Measurements from ENCODE around the gene ATP5F1E.
"Not testable (repeated sequence)": the region's sequence is repeated elsewhere in the genome, so short reads cannot be mapped to it uniquely, and the experiment has no call there.

The ATP5F1E gene

DNA sequence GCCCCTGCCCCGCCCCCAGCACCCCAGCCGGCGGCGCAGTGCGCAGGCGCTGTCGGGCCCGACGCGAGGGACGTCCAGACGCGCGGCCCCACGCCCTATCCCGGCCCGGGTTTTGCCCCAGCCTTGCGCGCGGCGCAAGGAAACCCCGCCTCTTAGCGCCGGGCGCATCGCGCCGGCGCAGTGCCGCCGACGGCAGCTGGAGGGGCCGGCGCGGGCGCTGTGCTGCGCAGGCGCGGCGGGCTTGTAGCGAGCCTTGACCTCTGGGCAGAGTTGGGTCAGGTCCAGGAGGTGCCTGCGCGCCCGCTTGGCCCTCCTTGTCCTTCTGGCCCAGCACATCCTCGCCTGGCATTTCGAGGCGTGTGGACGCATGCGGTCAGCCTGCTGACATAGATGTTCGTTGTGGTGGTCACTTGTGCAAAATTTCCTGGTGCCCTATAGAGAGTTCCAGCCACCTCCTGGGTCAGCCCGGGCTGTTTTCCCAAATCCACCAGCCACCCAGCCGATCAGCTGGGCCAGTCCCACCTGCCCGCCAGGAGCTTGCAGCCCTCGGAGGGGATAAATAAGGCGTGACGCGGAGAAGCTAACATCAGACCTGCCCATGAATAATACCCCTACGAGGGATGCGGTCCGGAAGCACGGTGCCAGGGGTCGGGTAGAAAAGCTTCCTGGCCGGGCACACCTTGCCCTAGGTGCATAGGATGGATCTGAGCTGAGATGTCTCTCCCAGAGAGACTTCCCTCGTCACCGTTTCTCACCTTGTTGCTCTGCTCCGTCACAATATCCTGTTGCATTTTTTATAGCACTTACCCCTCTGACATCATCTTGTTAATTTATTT, 10.9 kb upstream of the ATP5F1E start:
- DNase-seq: peak; percentile 88 to 91

- DNase-seq: no peak
Observed at GRCh38 chr20:59042151-59042795, 10.1 kb upstream of the ATP5F1E start, which contains the start of gene PRELID3B. Gene PRELID3B (minus strand): TSS chr20:59042786. CDS start chr20:59042730, 56 bp downstream.

DNA sequence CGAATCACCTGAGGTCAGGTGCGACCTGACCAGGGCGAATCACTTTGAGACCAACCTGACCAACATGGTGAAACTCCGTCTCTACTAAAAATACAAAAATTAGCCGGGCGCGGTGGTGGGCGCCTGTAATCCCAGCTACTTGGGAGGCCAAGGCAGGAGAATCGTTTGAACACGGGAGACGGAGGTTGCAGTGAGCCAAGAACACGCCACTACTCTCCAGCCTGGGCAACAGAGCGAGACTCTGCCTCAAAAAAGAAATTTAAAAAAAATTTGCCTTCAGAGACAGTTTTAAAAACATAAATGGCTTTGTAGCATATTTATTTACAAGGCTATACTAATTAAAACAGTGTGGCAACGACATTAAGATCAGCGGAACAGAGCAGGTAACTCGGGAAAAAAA, 9.4 kb upstream of the ATP5F1E start:
- DNase-seq: not testable (repeated sequence)

GRCh38 chr20:59040667-59041066, 8.5 kb upstream of the ATP5F1E start:
- DNase-seq: no peak

- no peak for DNase-seq
Observed at GRCh38 chr20:59039233-59039632, 7.1 kb upstream of the ATP5F1E start.

- DNase-seq: no peak
Observed at GRCh38 chr20:59037386-59037785, 5.3 kb upstream of the ATP5F1E start.

DNA sequence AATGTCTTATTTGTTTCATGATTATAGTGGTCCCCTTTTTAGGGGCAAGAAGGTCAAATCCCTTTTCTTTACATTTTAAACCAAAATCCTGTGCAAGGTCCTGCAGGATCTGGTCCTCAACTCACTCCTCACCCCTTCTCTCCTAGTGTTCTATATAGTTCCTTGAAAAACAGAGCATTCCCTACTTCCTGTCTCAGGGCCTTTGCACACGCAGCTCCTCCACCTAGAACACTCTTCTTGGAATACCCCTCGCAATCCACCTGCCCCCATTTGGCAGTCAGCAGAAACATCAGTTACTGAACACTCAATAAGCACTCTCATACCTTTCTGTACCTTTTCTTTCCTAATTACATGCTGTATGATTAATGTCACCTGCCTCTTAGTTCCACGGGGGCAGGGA, 3.2 kb upstream of the ATP5F1E start:
- DNase-seq: no peak

- DNase-seq: no peak
Observed at GRCh38 chr20:59033616-59034165, 1.6 kb upstream of the ATP5F1E start.

GRCh38 chr20:59033093-59033492, 958 bp upstream of the ATP5F1E start:
- DNase-seq: no peak

- no peak for DNase-seq
Observed at GRCh38 chr20:59032713-59033059, 551 bp upstream of the ATP5F1E start.

DNA sequence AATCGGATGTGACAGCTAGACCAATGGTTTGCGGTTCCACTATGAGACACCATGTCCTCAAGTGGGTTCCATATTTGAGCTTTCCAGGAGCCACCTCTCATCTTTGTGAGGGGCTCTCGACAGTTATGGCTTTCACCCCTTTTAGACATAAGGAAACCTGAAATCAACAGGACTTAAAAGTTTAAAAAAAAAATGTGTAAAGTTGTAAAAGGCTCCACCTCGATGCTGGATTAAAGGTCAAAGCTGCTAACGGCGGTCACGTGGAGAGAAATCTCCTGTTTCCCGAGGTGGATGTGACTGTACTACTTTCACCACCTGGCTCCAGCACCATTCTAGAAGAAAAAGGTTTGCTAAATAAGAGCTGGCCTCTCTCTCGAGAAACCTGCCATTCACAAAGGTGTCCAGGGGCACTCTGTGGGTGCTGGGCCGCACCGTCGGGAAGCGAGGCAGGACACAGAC, 542 bp downstream of the ATP5F1E start:
- no peak for DNase-seq

DNA sequence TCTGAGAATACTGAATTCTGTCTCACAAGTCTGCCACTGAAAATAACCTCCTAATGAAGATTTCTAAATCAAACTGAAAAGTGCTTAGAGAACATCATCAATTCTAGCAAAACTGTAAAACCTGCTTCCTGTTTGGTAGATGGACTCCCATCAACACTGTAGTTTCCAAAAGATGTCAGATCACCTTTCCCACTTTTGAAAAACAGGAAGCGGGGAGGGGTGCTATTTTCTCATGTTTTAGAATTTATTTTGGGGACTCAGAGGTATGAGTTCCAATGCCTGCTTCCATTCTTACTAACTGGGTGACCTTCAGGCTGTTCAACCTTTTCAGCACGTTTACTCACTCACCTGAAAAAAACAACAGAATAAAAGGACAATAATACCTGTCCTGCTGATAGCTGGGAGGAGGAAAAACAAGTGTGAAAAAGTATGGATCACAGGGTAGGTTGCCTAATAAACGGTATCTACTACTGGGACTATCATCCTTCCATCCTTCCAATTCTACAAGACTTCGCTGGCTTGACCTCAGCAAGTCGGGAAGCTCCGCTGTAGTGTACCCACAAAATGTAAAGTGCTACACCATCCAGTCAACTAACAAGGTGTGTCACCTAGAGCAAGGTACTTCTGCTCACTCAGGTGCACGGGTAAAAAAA, 1.1 kb downstream of the ATP5F1E start:
- DNase-seq: no peak

GRCh38 chr20:59028812-59029211, 3.3 kb downstream of the ATP5F1E start:
- no peak for DNase-seq

DNA sequence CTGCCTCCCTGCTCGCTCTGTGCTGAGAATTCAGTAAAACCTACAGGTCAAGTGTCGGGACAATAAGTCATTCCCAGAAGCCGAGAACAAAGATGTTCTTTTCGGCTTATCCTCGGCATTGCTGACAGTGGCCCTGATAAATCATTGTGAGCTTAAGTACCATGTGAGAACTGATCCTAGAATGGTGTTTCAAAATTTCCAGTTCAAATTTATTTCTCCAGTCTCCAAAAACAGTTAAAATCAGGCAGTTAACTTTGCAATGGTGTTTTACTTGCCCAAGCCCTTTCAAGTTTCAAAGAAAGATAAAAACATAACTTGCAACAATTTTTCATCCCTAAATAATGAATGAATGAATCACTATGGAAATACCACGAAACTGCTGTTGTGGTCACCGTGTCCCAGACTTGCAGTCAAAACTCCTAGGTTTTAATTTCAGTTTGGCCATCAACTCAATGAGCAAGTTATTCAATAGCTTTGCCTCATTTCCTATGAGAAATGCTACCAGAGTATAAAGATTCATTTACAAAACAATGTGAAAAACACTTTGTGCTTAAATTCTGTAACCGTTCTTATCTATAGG, 4.3 kb downstream of the ATP5F1E start:
- DNase-seq: no peak

- DNase-seq: no peak
Observed at GRCh38 chr20:59026904-59027740, 5.0 kb downstream of the ATP5F1E start.

DNA sequence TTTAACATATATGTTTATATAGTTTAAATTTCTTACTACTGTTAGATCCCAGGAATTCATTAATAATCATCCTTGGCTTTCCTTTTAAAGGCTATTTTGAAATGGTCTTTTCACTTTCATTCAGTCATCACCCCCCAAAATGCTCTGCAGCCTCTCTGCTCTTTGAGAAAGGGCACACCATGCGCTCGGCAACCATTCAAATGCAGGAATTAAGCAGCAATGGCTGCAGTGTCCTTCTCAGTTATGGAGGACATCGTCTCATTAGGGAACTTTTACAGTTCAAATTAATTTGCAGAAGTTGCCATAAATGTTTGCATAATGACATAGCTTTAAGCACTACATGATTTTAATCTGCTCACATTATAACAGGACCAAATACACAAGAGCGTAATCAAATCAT, 6.6 kb downstream of the ATP5F1E start:
- DNase-seq: no peak

DNA sequence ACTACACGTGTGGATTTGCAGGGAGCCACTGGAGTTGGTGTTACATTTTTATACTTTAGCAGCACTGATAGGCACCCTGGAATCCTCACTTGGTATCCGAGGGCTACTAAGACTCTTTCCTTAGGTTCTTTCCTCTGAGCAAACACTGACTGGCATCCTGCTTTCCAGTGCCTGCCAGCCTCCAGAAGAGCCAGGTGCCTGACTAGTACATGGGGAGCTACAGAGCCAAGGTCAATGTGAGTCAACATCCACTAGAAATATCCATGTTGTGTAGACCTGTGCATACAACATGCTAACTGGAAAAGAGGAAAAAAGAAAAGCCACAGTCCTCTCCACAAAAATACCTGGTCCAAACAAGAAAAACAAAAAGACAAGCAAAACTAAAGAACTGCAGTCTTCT, 7.0 kb downstream of the ATP5F1E start:
- DNase-seq: no peak

DNA sequence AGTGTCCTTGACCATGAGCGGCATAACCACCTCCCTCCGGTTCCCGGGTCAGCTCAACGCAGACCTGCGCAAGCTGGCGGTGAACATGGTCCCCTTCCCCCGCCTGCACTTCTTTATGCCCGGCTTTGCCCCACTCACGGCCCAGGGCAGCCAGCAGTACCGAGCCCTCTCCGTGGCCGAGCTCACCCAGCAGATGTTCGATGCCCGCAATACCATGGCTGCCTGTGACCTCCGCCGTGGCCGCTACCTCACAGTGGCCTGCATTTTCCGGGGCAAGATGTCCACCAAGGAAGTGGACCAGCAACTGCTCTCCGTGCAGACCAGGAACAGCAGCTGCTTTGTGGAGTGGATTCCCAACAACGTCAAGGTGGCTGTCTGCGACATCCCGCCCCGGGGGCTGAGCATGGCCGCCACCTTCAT, 8.0 kb downstream of the ATP5F1E start:
- DNase-seq: no peak

DNA sequence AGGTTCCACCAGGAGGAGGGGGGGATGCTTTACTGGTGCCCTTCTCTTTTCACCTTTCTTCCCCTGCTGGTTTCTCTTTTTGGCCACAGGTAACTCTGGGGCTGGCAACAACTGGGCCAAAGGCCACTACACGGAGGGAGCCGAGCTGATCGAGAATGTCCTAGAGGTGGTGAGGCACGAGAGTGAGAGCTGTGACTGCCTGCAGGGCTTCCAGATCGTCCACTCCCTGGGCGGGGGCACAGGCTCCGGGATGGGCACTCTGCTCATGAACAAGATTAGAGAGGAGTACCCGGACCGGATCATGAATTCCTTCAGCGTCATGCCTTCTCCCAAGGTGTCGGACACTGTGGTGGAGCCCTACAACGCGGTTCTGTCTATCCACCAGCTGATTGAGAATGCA, 8.5 kb downstream of the ATP5F1E start:
- no peak for DNase-seq

GRCh38 chr20:59022754-59023153, 9.4 kb downstream of the ATP5F1E start:
- DNase-seq: no peak

GRCh38 chr20:59020938-59021551, 11.1 kb downstream of the ATP5F1E start:
- no peak for DNase-seq

GRCh38 chr20:59019217-59019616, 12.9 kb downstream of the ATP5F1E start, which contains the start of gene TUBB1:
Gene TUBB1 (plus strand): TSS chr20:59019429. CDS start chr20:59019523, 94 bp downstream.
- no peak for DNase-seq
